SK-N-DZ (cell line): ENCODE measurements around the gene ASF1B.

Source experiments
- DNase-seq: peaks from one replicate; pipeline ENCODE4 v3.0.0-alpha.2; 2015; ENCODE audit warnings: low spot score

ASF1B gene

DNA sequence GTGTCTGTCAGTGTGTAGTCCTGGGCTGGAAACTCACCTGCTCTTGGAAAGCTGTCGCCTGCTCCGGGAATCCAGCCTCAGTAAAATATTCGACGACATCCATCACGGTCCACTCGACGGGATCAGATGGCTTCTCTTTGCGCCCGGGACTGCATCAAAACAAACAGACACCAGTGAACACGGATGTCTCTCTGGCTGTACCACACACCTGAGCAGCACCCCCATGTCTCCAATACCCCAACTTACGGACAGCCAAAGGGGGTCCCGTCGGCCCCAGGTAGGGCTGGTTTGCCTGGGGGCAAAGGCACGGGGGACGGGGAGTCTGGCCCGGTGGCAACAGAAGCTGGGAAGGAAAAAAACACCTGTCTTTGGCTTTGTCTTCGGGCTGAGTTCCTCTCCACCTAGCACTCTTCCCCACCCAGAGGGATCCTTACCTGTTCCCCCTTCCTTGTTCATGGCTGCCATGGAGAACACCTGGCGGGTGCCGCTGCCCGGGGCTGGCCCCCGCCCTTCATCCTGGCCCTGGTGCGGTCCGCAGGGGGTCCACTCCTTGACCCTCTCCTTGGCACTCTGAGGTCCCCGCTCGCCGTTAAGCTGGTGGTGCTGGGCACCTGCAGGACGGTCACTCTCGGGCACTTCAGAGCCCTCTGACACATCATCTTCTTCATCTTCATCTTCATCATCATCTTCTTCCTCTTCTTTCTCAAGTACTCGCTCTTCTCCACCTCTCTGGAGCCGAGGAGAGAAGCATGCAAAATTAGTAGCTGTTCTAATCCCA lies 47.6 kb downstream of the ASF1B start:
- no peak for DNase-seq

- no peak for DNase-seq
Observed at GRCh38 chr19:14086098-14086497, 50.3 kb downstream of the ASF1B start.

DNA sequence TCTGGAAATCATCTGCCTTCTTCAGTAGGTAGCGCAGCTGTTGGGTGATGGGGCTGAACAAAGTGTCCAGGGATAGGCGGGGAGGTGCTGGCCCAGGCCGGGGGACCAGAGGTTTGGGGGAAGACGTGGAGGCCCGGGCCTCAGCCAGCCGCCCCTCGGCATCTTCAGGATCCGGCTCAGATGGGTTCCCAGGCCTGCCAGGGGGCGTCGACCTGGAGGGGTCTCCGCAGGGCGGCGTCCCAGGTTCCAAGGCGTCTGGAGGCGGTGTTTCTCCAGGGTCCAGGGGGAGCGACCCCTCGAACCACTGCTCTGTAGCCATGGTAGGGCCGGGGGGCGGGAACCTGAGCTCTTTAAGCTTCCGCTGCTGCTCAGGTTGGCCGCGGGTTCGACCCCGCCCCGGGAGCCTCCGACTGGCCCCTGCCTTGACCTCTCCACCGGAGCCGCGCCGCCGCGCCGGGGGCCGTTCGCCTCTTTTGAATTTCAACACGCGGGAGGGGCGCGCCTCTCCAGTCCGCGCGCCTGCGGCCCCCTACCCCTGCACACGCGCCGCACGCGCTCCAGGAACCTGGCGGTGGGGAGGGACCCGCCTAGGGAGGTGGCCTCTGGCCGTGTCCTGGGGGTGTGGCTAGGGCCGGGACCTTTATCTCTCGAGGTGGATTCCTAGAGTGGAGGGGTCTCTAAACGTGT lies 50.9 kb downstream of the ASF1B start, which contains the start of gene C19orf67:
Gene C19orf67 (minus strand): TSS at position 475 of the 687 bp plus-strand sequence. CDS start 156 bp downstream, at position 319.
- DNase-seq, result no peak

- DNase-seq, result no peak
Observed at GRCh38 chr19:14082675-14082960, 53.8 kb downstream of the ASF1B start.

DNA sequence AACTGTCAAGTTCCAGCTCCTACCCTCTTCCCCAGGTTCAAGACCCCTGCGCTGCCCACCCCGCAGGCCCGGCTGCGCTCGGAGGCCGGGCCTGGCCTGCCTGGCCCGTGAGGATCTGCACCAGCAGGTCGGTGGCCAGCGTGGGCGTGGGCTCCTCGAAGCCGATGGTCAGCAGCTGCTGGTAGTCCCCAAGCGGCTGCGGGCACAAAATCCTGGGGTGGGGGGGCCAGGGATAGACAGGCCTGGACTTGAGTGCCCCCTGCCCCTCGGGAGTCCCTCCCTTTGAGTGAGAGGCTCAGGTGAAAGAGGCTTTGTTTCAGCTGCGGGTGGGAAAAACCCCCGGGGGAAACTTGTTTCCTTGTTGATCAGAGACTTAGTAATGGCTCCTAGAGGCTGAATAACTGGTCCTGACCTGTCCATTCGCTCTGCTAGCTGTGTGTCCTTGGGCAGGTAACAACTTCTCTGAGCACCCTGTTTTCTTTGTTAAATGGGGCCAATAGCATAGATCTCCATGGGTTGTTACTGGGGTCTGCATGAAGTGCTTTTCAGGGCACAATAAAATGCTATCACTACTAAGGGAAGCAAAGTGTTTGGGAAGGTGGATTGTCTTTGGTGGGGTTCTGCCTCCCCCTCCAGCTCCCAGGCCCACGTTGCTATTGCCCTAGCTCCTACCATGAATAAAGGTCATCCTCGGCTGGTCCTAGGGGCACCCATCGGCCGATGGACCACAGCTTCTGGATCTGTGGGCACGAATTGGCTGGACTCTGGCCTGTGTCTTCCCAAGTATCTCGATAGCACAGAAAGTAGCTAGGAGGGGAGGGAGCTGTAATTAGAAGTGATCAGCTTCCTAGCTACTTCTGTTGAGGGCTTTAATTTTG lies 54.4 kb downstream of the ASF1B start:
- no peak for DNase-seq

DNA sequence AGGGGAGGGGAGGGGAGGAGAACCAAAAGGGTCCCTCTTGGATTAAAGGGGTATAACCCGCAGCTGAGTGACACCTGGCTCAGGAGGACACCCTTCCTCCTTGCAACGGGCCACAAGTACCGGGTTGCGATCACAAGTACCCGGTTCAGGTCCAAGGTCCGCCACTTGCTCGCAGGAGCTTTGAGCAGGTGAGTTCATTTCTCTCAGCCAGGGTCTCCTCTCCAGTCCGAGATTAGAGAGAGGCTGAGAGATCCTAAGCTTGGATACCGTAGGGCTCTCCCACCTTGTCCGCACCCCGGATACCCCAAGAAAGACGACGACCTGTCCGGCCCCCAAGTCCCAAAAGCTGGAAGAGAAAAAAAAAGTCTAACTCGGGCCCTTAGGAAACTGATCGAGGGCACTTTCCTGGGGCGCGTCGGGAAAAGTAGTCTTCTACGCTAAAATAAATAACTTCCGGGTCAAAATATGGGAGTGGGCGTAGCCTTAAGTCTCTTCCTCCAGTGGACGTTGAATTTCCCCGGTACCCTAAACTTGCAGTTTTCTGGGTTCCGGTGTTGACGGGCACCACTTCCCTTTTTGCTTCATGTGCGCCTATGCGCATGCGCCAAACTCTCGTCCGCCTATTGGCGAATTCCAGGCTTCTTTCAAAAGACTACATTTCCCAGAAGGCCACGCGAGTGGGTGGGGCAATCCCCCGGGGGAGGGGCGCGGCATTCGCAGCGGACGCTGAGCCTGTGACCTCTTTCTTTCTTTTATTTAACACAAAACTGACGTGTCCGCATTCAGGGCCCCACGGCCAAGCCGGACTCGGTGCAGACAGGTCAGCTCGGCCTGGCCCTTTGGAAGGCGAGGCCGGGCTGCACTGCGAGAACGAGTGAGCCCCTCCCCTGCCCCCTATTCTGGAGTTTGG lies 55.2 kb downstream of the ASF1B start:
- DNase-seq, result peak; percentile 99

- no peak for DNase-seq
Observed at GRCh38 chr19:14078411-14078810, 58.0 kb downstream of the ASF1B start.

DNA sequence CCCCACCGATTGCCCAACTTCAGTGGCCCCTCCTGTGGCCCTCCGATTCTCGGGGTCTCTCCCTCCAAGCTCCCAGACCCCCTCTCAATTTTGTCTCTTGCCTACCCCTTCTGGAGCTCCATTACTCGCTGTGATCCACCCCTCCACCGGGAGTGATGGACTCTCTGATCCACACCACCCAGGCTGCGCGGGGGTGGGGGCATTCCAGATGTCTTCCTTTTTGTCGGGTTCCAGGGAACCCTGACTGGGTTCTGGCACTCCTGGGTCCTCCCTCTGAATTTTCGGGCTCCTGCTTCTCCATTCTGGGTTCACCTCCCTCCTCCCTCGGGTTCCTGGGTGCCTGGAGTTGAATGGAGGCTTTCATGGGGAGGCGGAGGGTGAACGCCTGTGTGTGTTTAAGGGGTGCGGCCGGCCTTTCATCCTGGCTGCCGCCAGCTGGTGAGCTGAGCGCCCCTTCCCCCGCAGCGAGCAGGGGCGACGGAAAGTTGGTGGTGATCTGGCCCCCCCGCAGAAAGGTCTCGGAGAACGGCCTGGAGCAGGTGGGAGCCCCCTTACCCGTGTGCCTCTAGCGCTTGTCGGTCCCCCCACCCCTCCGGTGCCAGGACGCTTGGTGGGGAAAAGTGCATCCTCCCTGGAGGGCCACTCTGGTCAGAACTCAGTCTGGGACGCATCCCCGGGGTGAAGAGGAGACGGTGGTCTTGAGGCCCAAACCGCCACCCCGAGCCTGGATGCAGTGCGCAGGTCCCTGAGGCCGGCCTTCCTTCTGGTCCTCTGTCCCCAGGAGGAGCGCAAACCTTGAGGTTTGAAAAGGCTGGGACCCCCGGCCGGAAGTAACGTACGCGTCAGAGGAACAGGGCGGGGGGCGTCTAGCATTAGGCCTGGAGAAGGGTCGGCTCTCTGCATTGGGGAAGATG lies 62.2 kb downstream of the ASF1B start:
- peak; percentile 38 for DNase-seq

GRCh38 chr19:14073261-14073924 lies 63.0 kb downstream of the ASF1B start:
- peak; percentile 60 for DNase-seq

DNA sequence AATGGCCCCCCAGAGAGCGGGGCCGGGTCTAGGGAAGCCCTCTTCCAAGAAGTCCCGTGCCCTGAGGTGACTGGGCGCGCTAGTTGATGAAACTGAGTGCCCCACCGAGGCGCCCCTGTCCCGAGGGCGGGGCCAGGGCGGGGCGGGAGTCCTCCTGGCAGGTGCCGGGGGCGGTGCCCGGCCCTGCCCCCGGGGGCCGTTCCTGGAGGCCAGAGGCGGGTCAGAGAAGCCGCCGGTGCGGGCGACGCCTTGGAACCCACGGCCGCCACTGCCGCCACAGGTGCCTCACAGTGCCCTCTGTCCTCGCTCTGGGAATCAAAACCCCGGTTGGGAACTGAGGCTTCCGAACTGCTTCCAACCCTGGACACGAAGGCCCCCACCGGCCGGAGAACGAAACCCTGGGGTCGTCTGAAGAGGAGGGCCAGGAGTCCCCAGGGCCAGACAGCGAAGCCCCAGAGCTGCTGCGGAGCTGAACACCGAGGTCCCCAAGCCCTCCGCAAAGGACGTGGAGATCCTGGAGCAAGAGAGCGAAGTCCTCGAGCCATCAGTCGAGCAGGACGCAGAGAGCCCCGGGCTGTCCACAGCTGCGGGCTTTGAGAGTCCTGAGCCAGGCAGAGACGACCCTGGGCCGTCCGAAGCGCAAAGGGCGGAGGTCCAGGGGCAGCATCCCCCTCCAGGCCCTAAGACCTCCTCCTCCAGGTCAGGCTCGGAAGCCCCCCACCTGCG lies 63.7 kb downstream of the ASF1B start, which contains the start of gene MISP3:
Gene MISP3 (plus strand): TSS at position 252 of the 726 bp plus-strand sequence. CDS start 524 bp downstream, outside the sequence.
- DNase-seq, result peak; percentile 41

- DNase-seq, result peak; percentile 43
Observed at GRCh38 chr19:14070268-14071050, 65.9 kb downstream of the ASF1B start.
